HCT116 (cell line): Measurements from ENCODE around the gene SIDT1. TPM values are rescaled to one million over a fixed set of nuclear protein-coding genes. Genes with fewer than 3 reads are reported as not detected.

Experiments
- ATAC-seq: fragments of 200-7000 bp; cut with Tn5 transposase; 2 replicates; pipeline ENCODE4 v1.9.1; 2020; ENCODE audit warnings: mild to moderate bottlenecking, moderate library complexity
- BruUV-seq: library from RNA; stranded (reverse); fragments of 400-500 nt; replicated peaks from 2 replicates; lab custom pipeline; 2021; lab: Mats Ljungman, UMichigan
- CTCF ChIA-PET: fragments of 300-600 bp; sonication (Branson Sonifier 250); formaldehyde crosslinking; loops from one replicate; lab custom pipeline; 2021; ENCODE audit warnings: antibody characterized with exemption; lab: Charles Lee
- POLR2A ChIA-PET: fragments of 300-600, 350-600 bp; sonication (Branson Sonifier 250); formaldehyde crosslinking; loops from one replicate; lab custom pipeline; 2021; ENCODE audit warnings: antibody characterized with exemption; lab: Charles Lee
- RAD21 ChIA-PET, 2 experiments: fragments of 300-600 bp; sonication (Branson Sonifier 250); formaldehyde crosslinking; loops; one replicate each; lab custom pipeline; 2023; ENCODE audit warnings: low total read pairs in 2 of 2; ENCODE audit not compliant: uncharacterized antibody in 2 of 2, unreplicated experiment in 2 of 2, low non-redundant PET in 1 of 2; lab: Charles Lee
- DNase-seq: peaks from one replicate; pipeline ENCODE4 v3.0.0-alpha.2; 2010; ENCODE audit warnings: low read depth, low spot score
- H2AFZ ChIP-seq: fragments of 200-600 bp; shearing (Covaris generic), sonication (generic); 2 replicates; pipeline ENCODE4 v1.6.1; 2017; ENCODE audit warnings: low read depth, mixed run types, mixed read lengths, antibody characterized with exemption, low read length; ENCODE audit not compliant: poor library complexity, severe bottlenecking
- H3K27ac ChIP-seq: 2 replicates; pipeline ENCODE4 v1.5.1; 2012; ENCODE audit warnings: low read depth, low read length
- H3K27me3 ChIP-seq: fragments of 200-600 bp; sonication (generic); 2 replicates; pipeline ENCODE4 v1.6.1; 2016; ENCODE audit warnings: mixed run types, low read length, mixed read lengths; ENCODE audit not compliant: insufficient read depth
- H3K36me3 ChIP-seq, 2 experiments: fragments of 200-500 bp in 1 of 2; fragments of 200-600 bp in 1 of 2; sonication (Bioruptor generic) in 1 of 2; sonication (generic) in 1 of 2; 2 replicates each; pipeline versions ENCODE4 v1.5.1 to v1.6.1; 2014 to 2016; ENCODE audit warnings: low read length in 2 of 2, inconsistent platforms in 1 of 2, mixed read lengths in 1 of 2, mixed run types in 1 of 2; ENCODE audit not compliant: insufficient read depth in 2 of 2, control insufficient read depth in 1 of 2
- H3K4me1 ChIP-seq, 2 experiments: fragments of 200-600 bp in 1 of 2; sonication (generic) in 1 of 2; 2 replicates each; pipeline versions ENCODE4 v1.5.1 to v1.6.1; 2012 to 2017; ENCODE audit warnings: low read length in 2 of 2, inconsistent platforms in 1 of 2, mild to moderate bottlenecking in 1 of 2, mixed read lengths in 1 of 2, mixed run types in 1 of 2, moderate library complexity in 1 of 2; ENCODE audit not compliant: insufficient read depth in 2 of 2, control insufficient read depth in 1 of 2
- H3K4me2 ChIP-seq: fragments of 200-600 bp; sonication (generic); 2 replicates; pipeline ENCODE4 v1.6.1; 2017; ENCODE audit warnings: mixed run types, low read length, mixed read lengths
- H3K4me3 ChIP-seq, 2 experiments: fragments of 200-600 bp in 1 of 2; sonication (generic) in 1 of 2; replicated peaks in 1 of 2; 2 replicates each; pipeline ENCODE4 v1.5.1; 2011 to 2016; ENCODE audit warnings: low read length in 2 of 2, control low read depth in 1 of 2, low read depth in 1 of 2, mild to moderate bottlenecking in 1 of 2, mixed read lengths in 1 of 2, mixed run types in 1 of 2
- H3K79me2 ChIP-seq: fragments of 200-600 bp; sonication (generic); 2 replicates; pipeline ENCODE4 v1.6.1; 2017; ENCODE audit warnings: mild to moderate bottlenecking, mixed run types, low read length, moderate library complexity, mixed read lengths; ENCODE audit not compliant: insufficient read depth
- H3K9ac ChIP-seq: fragments of 200-600 bp; sonication (generic); 2 replicates; pipeline ENCODE4 v1.6.1; 2016; ENCODE audit warnings: low read length, mixed read lengths
- H3K9me2 ChIP-seq: fragments of 200-600 bp; sonication (generic), shearing (Covaris generic); 2 replicates; pipeline ENCODE4 v1.6.1; 2017; ENCODE audit warnings: mixed run types, mild to moderate bottlenecking, moderate library complexity; ENCODE audit not compliant: insufficient read depth
- H3K9me3 ChIP-seq, 2 experiments: fragments of 200-500 bp in 1 of 2; fragments of 200-600 bp in 1 of 2; sonication (Bioruptor generic) in 1 of 2; sonication (generic) in 1 of 2; 2 replicates each; pipeline ENCODE4 v1.6.1; 2014 to 2017; ENCODE audit warnings: low read length in 2 of 2, mixed read lengths in 2 of 2, inconsistent platforms in 1 of 2, low read depth in 1 of 2, mild to moderate bottlenecking in 1 of 2, mixed run types in 1 of 2, moderate library complexity in 1 of 2; ENCODE audit not compliant: control insufficient read depth in 1 of 2, insufficient read depth in 1 of 2
- H4K20me1 ChIP-seq: fragments of 200-600 bp; sonication (generic), shearing (Covaris generic); 2 replicates; pipeline ENCODE4 v1.6.1; 2017; ENCODE audit warnings: mixed run types, mild to moderate bottlenecking, moderate library complexity; ENCODE audit not compliant: insufficient read depth
- REST ChIP-seq: IDR thresholded peaks from 2 replicates; pipeline ENCODE4 v1.6.1; 2012; ENCODE audit warnings: low read depth
- SP1 ChIP-seq: IDR thresholded peaks from 2 replicates; pipeline ENCODE4 v1.6.1; 2012; ENCODE audit warnings: low read depth
- intact Hi-C: fragments of 100-400 bp; cut with micrococcal nuclease; formaldehyde crosslinking; loops from 2 replicates; pipeline ENCODE4 v1.10.0; 2022
- total RNA-seq: library from RNA; stranded (reverse); gene quantifications from one replicate; pipeline ENCODE4 v1.2.1, GENCODE V29; 2021; ENCODE audit not compliant: unreplicated experiment

SIDT1 gene
- total RNA-seq, 1 experiment from 2014 or later = not detected

DNA sequence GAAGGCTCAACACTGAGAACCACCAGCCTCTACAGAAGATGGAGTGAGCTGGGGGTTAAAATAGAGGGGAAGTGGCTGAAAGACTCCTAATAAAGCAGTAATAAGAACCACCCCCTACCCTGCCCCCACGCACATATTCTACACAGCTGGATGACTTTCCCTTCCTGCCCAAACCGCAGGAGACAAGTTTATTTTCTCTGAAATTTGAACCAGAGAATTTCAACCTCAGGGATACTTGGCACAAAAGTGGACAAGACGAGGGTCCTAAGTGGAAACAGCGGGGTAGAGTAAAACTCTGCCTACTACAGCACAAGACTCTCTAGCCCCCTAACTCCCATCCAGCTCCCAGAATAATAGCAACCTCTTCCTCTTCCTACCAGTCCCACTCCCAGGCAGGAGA is 135.7 kb downstream of the SIDT1 start:
- no peaks in the 10 kb centered on the region for H3K79me2 ChIP-seq
- CTCF ChIA-PET = no interaction called here
- ATAC-seq (no peak), DNase-seq (no peak)
- H3K4me3 ChIP-seq = no peak overlapping the region
- H3K27me3 ChIP-seq = no peaks in the 10 kb centered on the region
- POLR2A ChIA-PET = no interaction called here
- RAD21 ChIA-PET = no interaction called here
- no peak overlapping the region for H2AFZ ChIP-seq
- no peak for TF ChIP-seq SP1
- TF ChIP-seq, all 23 proteins: peak for 0
- no peaks in the 10 kb centered on the region for H3K9me2 ChIP-seq
- no peak overlapping the region for H3K9ac ChIP-seq
- no TSS peak for BruUV-seq
- H3K27ac ChIP-seq = no peak overlapping the region
- H3K36me3 ChIP-seq = no peaks in the 10 kb centered on the region
- H3K4me1 ChIP-seq = no peaks in the 10 kb centered on the region
- intact Hi-C loops = no loop called here
- no peak overlapping the region for H3K4me2 ChIP-seq
- H4K20me1 ChIP-seq = no peaks in the 10 kb centered on the region
- H3K9me3 ChIP-seq = no peaks in the 10 kb centered on the region

- no peak overlapping the region for H3K9ac ChIP-seq
- no peak for ATAC-seq
- no peaks in the 10 kb centered on the region for H3K27me3 ChIP-seq
- H3K4me1 ChIP-seq = no peaks in the 10 kb centered on the region
- no peaks in the 10 kb centered on the region for H3K36me3 ChIP-seq
- intact Hi-C loops = no loop called here
- H4K20me1 ChIP-seq = no peaks in the 10 kb centered on the region
- no peak overlapping the region for H2AFZ ChIP-seq
- H3K79me2 ChIP-seq = no peaks in the 10 kb centered on the region
- RAD21 ChIA-PET = no interaction called here
- no peak overlapping the region for H3K4me2 ChIP-seq
- no peak for TF ChIP-seq REST
- TF ChIP-seq, all 23 proteins: peak for 0
- H3K9me2 ChIP-seq = no peaks in the 10 kb centered on the region
- ChIA-PET CTCF (no interaction called here), POLR2A (no interaction called here)
- H3K9me3 ChIP-seq = no peaks in the 10 kb centered on the region
- no peak for DNase-seq
- BruUV-seq = no TSS peak
- no peak overlapping the region for H3K27ac ChIP-seq
- no peak overlapping the region for H3K4me3 ChIP-seq
Measured at GRCh38 chr3:113673593-113673992, 141.2 kb downstream of the SIDT1 start.
